Mesendoderm (in vitro differentiated cells): ENCODE results near the gene MAPKAPK5.

ENCODE experiments used
- DNase-seq: peaks from one replicate; pipeline ENCODE4 v3.0.0; 2013
- H2AK5ac ChIP-seq: 2 replicates; pipeline ENCODE4 v1.6.1; 2013; ENCODE audit warnings: low read length, inconsistent platforms
- H2BK120ac ChIP-seq: 2 replicates; pipeline ENCODE4 v1.6.1; 2013; ENCODE audit warnings: low read depth, mild to moderate bottlenecking, low read length, moderate library complexity, mixed read lengths
- H2BK15ac ChIP-seq: replicated peaks from 2 replicates; pipeline ENCODE4 v1.6.1; 2013; ENCODE audit warnings: low read depth, mild to moderate bottlenecking, moderate library complexity
- H2BK5ac ChIP-seq: 2 replicates; pipeline ENCODE4 v1.6.1; 2013; ENCODE audit warnings: low read length, inconsistent platforms
- H3K18ac ChIP-seq: 2 replicates; pipeline ENCODE4 v1.6.1; 2013; ENCODE audit warnings: mild to moderate bottlenecking, low read length, mixed read lengths
- H3K23ac ChIP-seq: one replicate; pipeline ENCODE4 v1.6.1; 2013; ENCODE audit warnings: low read length
- H3K27ac ChIP-seq: 2 replicates; pipeline ENCODE4 v1.5.1; 2013; ENCODE audit warnings: low read depth, mild to moderate bottlenecking, inconsistent platforms, low read length, moderate library complexity
- H3K27me3 ChIP-seq: 2 replicates; pipeline ENCODE4 v1.6.1; 2013; ENCODE audit warnings: low read length, control low read depth, mild to moderate bottlenecking, inconsistent platforms; ENCODE audit not compliant: insufficient read depth, poor library complexity
- H3K36me3 ChIP-seq: 2 replicates; pipeline ENCODE4 v1.6.1; 2013; ENCODE audit warnings: low read length, inconsistent platforms; ENCODE audit not compliant: control insufficient read depth, insufficient read depth
- H3K4ac ChIP-seq: one replicate; pipeline ENCODE4 v1.6.1; 2013; ENCODE audit warnings: low read depth, mild to moderate bottlenecking, low read length, moderate library complexity
- H3K4me1 ChIP-seq: 2 replicates; pipeline ENCODE4 v1.6.1; 2013; ENCODE audit warnings: low read depth, low read length, inconsistent platforms; ENCODE audit not compliant: control insufficient read depth
- H3K4me2 ChIP-seq: 2 replicates; pipeline ENCODE4 v1.6.1; 2013; ENCODE audit warnings: low read length
- H3K4me3 ChIP-seq: 2 replicates; pipeline ENCODE4 v1.5.1; 2013; ENCODE audit warnings: mild to moderate bottlenecking, low read length
- H3K56ac ChIP-seq: one replicate; pipeline ENCODE4 v1.6.1; 2013; ENCODE audit warnings: low read length
- H3K79me1 ChIP-seq: 2 replicates; pipeline ENCODE4 v1.6.1; 2013; ENCODE audit warnings: low read length, inconsistent platforms
- H3K79me2 ChIP-seq: 2 replicates; pipeline ENCODE4 v1.6.1; 2013; ENCODE audit warnings: mild to moderate bottlenecking, low read length; ENCODE audit not compliant: control insufficient read depth, insufficient read depth
- H3K9ac ChIP-seq: 2 replicates; pipeline ENCODE4 v1.6.1; 2013; ENCODE audit warnings: low read length, inconsistent platforms
- H4K5ac ChIP-seq: one replicate; pipeline ENCODE4 v1.6.1; 2013; ENCODE audit warnings: low read length
- H4K8ac ChIP-seq: one replicate; pipeline ENCODE4 v1.6.1; 2013; ENCODE audit warnings: low read depth, mild to moderate bottlenecking, control low read depth, low read length, moderate library complexity
- WGBS: extraction: QIAGEN DNeasy Blood & Tissue Kit; methylation state at CpG from one replicate; pipeline ENCODE4 v1.1.7; 2013; ENCODE audit warnings: low lambda C conversion rate, missing lambda C conversion rate; ENCODE audit not compliant: insufficient coverage; ENCODE audit errors: extremely low coverage; 5-methylcytosine and 5-hydroxymethylcytosine counted together

Gene MAPKAPK5

GRCh38 chr12:111870216-111870615 lies 28.2 kb downstream of the MAPKAPK5 start:
- H3K4ac ChIP-seq: no peak overlapping the region
- no peak overlapping the region for H3K56ac ChIP-seq
- WGBS: no CpG with 5 or more reads among the region's 6 CpGs

GRCh38 chr12:111870706-111871105 lies 28.7 kb downstream of the MAPKAPK5 start:
- Histone ChIP-seq H3K4ac (no peak overlapping the region), H2AK5ac (no peak overlapping the region), H2BK15ac (no peak overlapping the region), H3K4me3 (no peak overlapping the region), H4K8ac (no peak overlapping the region), H3K36me3 (peaks cover 15% of the 10 kb centered on the region), H3K4me1 (no peaks in the 10 kb centered on the region), H3K4me2 (no peak overlapping the region), H3K9ac (no peak overlapping the region), H4K5ac (no peak overlapping the region), H3K79me2 (no peaks in the 10 kb centered on the region), H3K27me3 (no peaks in the 10 kb centered on the region), H3K27ac (no peak overlapping the region), H3K79me1 (no peaks in the 10 kb centered on the region), H3K56ac (no peak overlapping the region), H3K18ac (no peak overlapping the region), H3K23ac (no peak overlapping the region), H2BK5ac (no peak overlapping the region), H2BK120ac (no peak overlapping the region)
- no peak for DNase-seq
- WGBS: no CpG with 5 or more reads among the region's 2 CpGs

More at GRCh38 chr12:111870216-111870615, 28.2 kb downstream of the MAPKAPK5 start:
- H3K9ac ChIP-seq: no peak overlapping the region
- no peak overlapping the region for H4K5ac ChIP-seq
- no peaks in the 10 kb centered on the region for H3K79me2 ChIP-seq
- peaks cover 13% of the 10 kb centered on the region for H3K36me3 ChIP-seq
- no peak overlapping the region for H3K27ac ChIP-seq
- no peak for DNase-seq
- no peak overlapping the region for H2BK120ac ChIP-seq
- no peaks in the 10 kb centered on the region for H3K4me1 ChIP-seq
- no peak overlapping the region for H2BK15ac ChIP-seq
- no peak overlapping the region for H3K23ac ChIP-seq
- H3K79me1 ChIP-seq: no peaks in the 10 kb centered on the region
- H3K18ac ChIP-seq: no peak overlapping the region
- H3K4me3 ChIP-seq: no peak overlapping the region
- no peak overlapping the region for H2AK5ac ChIP-seq
- no peaks in the 10 kb centered on the region for H3K27me3 ChIP-seq
- H4K8ac ChIP-seq: no peak overlapping the region
- no peak overlapping the region for H3K4me2 ChIP-seq
- no peak overlapping the region for H2BK5ac ChIP-seq

- Histone ChIP-seq H3K27me3 (no peaks in the 10 kb centered on the region), H3K23ac (no peak overlapping the region), H2AK5ac (no peak overlapping the region), H2BK120ac (no peak overlapping the region), H3K9ac (no peak overlapping the region), H4K5ac (no peak overlapping the region), H3K4me3 (no peak overlapping the region), H3K27ac (no peak overlapping the region), H3K79me1 (no peaks in the 10 kb centered on the region), H2BK15ac (no peak overlapping the region), H3K56ac (no peak overlapping the region), H4K8ac (no peak overlapping the region), H3K4ac (no peak overlapping the region), H3K4me2 (no peak overlapping the region), H3K36me3 (peaks cover 15% of the 10 kb centered on the region), H2BK5ac (no peak overlapping the region), H3K18ac (no peak overlapping the region), H3K79me2 (no peaks in the 10 kb centered on the region), H3K4me1 (no peaks in the 10 kb centered on the region)
- no CpG with 5 or more reads among the region's 7 CpGs for WGBS
- no peak for DNase-seq
Measured at GRCh38 chr12:111873113-111873512, 31.1 kb downstream of the MAPKAPK5 start.

- no CpG with 5 or more reads among the region's 1 CpG for WGBS
- Histone ChIP-seq H4K5ac (no peak overlapping the region), H3K4me3 (no peak overlapping the region)
Measured at GRCh38 chr12:111881716-111882115, 39.7 kb downstream of the MAPKAPK5 start.

GRCh38 chr12:111886662-111887545 lies 44.9 kb downstream of the MAPKAPK5 start:
- Histone ChIP-seq H4K5ac (no peak overlapping the region), H3K27me3 (no peaks in the 10 kb centered on the region), H3K56ac (no peak overlapping the region), H3K18ac (no peak overlapping the region), H3K4me1 (no peaks in the 10 kb centered on the region), H3K4ac (no peak overlapping the region), H3K36me3 (peaks cover 30% of the 10 kb centered on the region), H3K23ac (no peak overlapping the region), H3K27ac (no peak overlapping the region), H3K4me2 (no peak overlapping the region), H2BK120ac (no peak overlapping the region), H2BK5ac (no peak overlapping the region), H2AK5ac (no peak overlapping the region), H3K4me3 (no peak overlapping the region), H4K8ac (no peak overlapping the region), H2BK15ac (no peak overlapping the region), H3K9ac (no peak overlapping the region), H3K79me1 (no peaks in the 10 kb centered on the region), H3K79me2 (no peaks in the 10 kb centered on the region)
- no CpG with 5 or more reads among the region's 7 CpGs for WGBS
- DNase-seq: no peak

More at GRCh38 chr12:111881716-111882115, 39.7 kb downstream of the MAPKAPK5 start:
- Histone ChIP-seq H2BK120ac (no peak overlapping the region), H2AK5ac (no peak overlapping the region), H3K23ac (no peak overlapping the region), H2BK5ac (no peak overlapping the region), H4K8ac (no peak overlapping the region), H3K36me3 (peaks cover 25% of the 10 kb centered on the region), H3K27me3 (no peaks in the 10 kb centered on the region), H2BK15ac (no peak overlapping the region), H3K4me1 (no peaks in the 10 kb centered on the region), H3K27ac (no peak overlapping the region), H3K79me2 (no peaks in the 10 kb centered on the region), H3K56ac (no peak overlapping the region), H3K4me2 (no peak overlapping the region), H3K18ac (no peak overlapping the region), H3K9ac (no peak overlapping the region), H3K79me1 (peaks cover 2% of the 10 kb centered on the region), H3K4ac (no peak overlapping the region)
- DNase-seq: no peak
